ENCODE measurements around the gene PLIN3. TPM values are rescaled to one million over a fixed set of nuclear protein-coding genes. Genes with fewer than 3 reads are reported as not detected.
"Not testable (repeated sequence)": the region's sequence is repeated elsewhere in the genome, so short reads cannot be mapped to it uniquely, and the experiment has no call there.

The PLIN3 gene
- total RNA-seq, 1 donor from 2014 or later = 34.0 TPM

DNA sequence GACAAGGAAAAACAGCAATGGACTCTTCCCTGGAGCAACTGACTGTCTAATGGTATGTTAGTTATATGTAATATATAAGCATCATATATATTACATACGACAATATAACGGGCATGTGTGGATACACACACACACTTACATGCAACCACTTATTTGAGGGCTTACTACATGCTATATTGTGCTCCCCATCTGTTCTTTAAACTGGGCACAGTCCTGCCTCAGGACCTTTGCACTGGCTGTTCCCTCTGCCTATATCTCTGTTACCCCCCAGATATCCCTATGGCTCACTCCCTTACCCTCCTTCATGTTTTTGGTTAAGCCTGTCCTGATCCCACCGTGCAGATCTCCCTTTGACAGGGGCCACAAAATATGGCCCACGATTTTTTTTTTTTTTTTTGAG is 46.2 kb downstream of the PLIN3 start:
- intact Hi-C loops (cut with DNase I) = no loop called here
- ATAC-seq (no peak), DNase-seq (ENCODE audit: missing footprints) (no peak)

DNA sequence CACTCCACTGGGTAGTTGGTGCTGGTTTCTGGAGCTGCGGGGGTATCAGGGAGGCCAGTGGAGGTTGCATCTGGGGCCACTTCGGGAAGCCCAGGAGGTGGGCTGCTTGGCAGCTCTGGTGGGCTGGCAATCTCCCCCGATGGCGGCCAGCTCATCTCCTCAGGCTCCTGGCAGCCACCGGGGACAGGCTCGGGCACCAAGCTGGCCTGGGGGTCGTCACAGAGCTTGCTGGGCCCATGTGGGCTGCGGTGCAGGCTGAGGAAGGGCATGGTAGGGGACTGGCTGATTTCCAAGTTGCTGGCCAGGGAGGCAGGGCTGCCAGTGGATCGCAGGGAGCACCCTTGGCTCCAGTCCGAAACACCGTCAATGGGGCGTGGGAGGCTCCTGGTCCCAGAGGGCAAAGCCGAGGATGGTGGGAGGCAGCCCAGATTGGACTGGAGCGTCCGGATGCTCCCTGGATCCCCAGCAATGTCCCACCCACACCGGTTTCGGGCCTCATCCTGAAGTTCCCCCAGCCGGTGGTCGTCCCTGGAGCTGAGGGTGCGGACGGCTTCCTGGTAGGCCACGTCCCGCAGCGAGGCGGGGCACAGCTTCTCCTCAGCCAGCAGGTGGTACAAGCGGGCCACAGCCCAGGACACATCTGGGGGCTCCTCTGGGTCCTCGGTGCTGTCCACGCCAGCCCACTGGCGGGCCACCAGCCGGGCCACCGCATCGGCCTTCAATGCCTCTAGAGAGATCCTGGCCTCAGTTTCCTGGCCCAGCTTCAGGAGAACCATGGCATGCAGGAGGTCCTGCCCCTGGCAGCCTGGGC is 49.8 kb downstream of the PLIN3 start:
- intact Hi-C loops (cut with DNase I) = no loop called here
- DNase-seq (ENCODE audit: missing footprints) (no peak), ATAC-seq (no peak)

DNA sequence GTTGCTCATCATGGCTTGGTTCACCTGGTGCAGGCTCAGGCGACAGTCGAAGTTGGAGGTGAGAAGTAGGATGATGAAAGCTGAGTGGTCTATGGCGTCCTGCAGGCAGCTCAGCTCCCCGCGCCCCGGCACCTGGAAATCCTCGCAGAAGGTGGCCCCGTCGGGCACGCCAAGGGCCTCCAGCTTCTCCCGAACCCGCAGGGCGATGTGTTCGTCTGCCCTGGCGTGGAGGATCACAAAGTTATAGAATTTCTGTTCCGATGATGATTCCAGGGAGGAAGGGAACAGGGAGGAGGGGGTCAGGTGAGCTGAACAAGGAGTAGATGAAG is 50.6 kb downstream of the PLIN3 start:
- ATAC-seq = no peak
- DNase-seq (ENCODE audit: missing footprints) = no peak
- intact Hi-C loops (cut with DNase I) = no loop called here

DNA sequence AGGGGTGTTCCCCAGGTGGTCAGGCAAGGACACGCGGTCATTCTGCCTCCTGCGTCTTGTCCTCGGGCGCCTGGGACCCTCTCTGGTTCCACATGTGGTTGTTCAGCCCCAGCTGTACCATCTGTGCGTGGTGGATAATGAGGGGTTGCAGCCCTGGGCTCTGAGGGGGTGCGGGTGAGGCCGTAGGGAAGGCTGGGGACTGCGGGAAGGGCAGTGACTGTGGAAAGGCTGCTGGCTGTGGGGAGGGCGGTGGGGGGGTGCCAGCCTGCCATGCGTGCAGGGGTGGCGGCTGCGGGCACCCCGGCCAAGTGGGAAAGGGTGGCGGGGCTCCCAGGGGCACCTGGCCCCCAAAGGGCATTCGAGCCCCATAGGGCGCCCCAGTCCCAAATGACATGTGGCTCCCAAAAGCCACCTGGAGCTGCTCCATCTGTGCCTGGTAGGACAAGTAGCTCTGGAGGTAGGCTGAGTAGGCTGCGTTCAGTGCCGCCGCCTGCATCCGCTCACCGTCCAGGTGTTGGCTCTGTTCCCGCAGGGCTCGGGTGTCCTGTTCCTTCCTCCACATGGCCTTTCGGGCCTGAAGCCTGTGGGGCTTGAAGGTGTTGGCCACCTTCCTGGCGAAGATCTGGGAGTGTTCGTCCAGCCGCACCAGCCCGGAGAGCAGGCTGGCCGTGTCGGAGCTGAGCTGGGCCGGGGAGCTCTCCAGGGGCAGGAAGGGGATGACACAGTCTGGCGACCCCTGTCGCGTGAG is 51.1 kb downstream of the PLIN3 start:
- intact Hi-C loops (cut with DNase I) = no loop called here
- DNase-seq (ENCODE audit: missing footprints) (no peak), ATAC-seq (peak; percentile 4)

DNA sequence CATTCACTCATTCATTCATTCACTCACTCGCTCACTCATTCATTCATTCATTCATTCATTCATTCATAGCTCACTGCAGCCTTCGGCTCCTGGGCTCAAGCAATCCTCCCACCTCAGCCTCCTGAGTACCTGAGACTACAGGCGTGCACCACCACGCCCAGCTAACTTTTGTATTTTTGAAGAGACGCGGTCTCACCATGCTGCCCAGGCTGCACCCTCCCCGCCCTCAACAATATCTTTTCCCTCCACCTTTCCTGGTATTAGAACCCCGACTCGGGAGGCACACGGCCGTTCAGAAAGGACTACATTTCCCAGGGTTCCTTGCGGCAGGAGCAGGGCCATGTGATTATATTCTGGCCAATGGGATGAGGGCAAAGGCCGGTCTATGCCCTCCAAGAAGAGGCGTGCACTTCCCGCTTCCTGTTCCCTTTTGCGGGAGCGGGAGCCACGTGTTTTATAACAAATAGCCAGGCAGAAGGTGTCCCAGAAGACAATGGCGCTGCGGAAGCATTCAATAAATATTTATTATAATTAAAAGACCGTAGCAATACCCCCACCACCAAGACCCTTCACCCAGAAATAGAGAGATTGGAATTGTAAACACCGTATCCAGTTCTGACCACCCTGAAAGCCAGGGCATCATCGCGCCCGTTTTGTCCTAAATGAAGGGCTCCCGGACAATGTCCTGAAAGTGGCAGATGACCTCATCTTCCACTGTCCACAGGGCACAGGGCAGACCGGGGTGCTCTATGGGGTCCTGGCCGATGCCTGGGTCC is 51.9 kb downstream of the PLIN3 start:
- DNase-seq (ENCODE audit: missing footprints) = peak; percentile 91
- ATAC-seq = peak; percentile 94
- intact Hi-C loops (cut with DNase I) = no loop called here

DNA sequence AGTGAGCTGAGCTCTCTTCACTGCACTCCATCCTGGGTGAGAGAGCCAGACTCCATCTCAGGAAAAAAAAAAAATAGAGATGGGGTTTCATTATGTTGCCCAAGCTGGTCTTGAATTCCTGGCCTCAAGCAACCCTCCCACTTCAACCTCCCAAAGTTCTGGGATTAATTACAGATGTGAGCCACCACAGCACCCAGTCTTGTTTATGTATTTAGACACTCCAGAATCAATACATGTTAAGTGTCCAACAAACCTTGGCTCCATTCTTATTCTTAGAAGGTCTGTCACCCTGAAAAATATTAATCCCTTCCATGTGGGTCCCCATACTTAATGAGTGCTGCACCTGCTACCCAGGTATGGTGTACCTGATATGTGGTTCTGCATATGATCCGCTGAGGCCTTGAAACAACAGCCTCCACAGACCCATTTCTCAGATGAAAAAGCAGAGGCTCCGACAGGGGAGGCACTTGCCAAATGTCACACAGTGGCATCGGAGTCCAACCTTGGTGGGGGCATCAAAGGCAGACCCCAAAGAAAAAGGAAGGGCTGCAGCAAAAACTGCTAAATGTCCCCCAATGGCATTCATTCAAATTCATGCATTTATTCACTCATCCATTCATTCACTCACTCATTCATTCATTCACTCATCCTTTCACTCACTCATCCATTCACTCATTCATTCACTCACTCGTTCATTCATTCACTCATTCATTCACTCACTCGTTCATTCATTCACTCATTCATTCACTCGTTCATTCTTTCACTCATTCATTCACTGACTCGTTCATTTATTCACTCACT is 52.6 kb downstream of the PLIN3 start:
- intact Hi-C loops (cut with DNase I) = no loop called here
- ATAC-seq (no peak), DNase-seq (ENCODE audit: missing footprints) (no peak)

DNA sequence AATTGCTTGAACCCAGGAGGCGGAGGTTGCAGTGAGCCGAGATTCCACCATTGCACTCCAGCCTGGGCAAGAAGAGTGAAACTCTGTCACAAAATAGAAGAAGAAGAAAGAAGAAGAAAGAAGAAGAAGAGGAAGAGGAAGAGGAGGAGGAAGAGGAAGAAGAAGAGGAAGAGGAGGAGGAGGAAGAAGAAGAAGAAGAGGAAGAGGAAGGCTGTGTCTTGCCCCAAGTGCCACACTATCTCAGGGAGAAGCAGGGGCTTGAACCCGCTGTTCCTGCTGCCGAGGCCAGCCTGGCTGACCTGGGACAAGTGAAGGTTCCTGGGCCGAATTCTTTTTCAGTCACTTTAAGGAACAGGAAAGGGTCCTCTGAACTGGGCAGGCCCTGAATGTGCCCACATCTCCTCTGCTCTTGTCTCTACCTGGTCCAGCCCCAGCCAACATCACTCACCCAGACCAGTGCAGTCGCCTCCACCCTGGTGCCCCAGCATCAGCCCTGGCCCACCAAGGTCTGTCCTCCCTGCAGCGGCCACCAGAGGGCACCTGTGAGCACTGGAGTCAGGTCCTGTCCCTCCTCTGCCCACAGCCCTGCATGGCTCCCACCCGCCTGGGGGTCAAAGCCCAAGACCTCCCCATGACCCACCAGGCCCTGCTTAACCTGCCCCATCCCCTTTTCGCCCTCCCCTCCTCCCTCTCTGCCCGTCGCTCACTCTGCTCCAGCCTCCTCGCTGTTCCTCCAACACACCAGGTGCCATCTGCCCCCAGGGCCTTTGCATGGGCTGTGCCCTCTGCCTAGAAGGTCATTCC is 55.9 kb downstream of the PLIN3 start:
- intact Hi-C loops (cut with DNase I) = loop anchor here (1.0 kb wide), 1 partner anchor 220 kb away; no protein-coding TSS in a partner anchor

DNA sequence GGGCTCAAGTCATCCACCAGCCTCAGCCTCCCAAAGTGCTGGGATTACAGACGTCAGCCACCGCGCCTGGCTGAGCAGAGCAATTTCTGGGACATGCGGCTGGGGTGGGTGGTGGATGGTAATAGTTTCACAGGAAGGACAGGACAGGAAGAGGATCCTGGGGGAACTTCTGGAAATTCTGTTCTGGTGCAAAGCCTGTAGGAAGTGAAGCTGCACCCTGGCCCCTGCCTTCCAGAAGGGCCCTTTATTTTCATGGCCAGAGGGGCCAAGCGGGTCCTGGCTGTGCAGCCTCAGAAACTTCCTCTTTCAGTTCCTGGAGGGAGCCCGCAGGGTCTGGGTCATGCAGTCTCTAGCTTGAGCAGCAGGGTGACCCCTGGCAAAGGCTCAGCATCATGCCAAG is 60.3 kb downstream of the PLIN3 start:
- DNase-seq (ENCODE audit: missing footprints) (no peak), ATAC-seq (no peak)
- intact Hi-C loops (cut with DNase I) = no loop called here

More for the DNA sequence above, 55.9 kb downstream of the PLIN3 start:
- DNase-seq (ENCODE audit: missing footprints) (peak; percentile 91), ATAC-seq (peak; percentile 45)

DNA sequence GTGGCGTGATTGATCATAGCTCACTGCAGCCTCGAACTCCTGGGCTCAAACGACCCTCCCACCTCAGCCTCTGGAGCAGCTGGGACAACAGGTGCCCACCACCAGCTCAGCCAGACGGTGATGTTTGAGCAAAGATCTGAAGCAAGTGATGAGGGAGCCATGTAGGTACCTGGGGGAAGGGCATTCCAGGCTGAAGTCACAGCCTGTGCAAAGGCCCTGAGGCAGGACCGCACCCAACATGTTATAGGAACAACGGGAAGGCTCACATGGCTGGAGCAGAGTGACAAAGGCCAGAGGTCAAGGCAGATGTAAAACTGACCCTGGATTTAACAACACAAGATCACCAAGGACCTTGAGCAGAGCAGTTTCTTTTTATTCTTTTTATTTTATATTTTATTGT is 61.1 kb downstream of the PLIN3 start:
- intact Hi-C loops (cut with DNase I) = no loop called here
- ATAC-seq = no peak
- DNase-seq (ENCODE audit: missing footprints) = no peak

DNA sequence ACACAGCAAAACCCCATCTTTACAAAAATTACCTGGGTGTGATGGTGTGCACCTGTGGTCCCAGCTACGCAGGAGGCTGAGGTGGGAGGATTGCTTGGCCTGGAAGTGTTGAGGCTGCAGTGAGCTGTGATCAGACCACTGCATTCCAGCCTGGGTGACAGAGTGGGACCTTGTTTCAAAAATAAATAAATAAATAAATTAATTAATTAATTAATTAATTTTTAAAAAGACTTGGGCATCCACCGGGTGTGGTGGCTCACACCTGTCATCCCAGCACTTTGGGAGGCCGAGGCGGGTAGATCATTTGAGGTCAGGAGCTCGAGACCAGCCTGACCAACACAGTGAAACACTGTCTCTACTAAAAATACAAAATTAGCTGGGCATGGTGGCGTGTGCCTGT is 62.3 kb downstream of the PLIN3 start:
- intact Hi-C loops (cut with DNase I); ATAC-seq; DNase-seq (ENCODE audit: missing footprints): not testable (repeated sequence)

DNA sequence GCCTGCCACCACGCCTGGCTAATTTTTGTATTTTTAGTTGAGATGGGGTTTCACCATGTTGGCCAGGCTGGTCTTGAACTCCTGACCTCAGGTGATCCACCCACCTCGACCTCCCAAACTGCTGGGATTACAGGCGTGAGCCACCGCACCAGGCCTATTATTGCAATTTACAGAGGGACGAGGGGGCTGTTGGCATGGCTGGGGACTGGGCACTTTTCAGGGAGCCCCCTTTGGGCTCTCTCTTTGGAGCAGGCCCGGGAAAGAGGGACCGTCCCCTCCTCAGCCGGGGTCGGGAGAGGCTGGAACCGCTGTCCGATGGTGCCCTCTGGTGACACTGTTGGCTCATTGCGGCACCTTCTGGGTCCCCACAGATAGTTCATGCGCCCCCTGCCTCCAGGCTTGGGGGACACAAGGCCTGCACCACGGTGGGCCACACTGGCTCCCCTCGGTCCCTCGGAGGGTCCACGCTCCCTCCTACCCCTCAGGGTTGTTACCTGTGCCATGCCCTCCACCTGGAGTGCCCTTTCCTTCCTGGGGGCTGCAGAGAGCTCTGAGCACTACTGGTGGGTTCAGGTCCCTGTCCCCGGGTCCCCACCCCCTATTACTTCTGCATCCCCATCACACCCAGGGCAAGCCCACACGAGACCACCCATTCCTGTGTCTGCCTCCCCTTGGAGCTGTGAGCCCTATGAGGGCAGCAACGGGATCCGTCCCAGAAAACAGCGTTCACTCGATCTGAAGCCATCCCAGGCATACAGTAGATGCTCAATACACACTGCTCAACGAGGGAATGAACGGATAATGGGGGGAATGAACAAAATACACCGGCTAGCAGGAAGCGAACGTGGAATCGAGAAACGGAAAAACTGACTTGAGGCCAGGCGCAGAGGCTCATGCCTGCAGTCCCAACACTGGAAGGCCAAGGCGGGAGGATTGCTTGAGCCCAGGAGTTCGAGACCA is 63.5 kb downstream of the PLIN3 start:
- peak; percentile 83 for DNase-seq (ENCODE audit: missing footprints)
- intact Hi-C loops (cut with DNase I) = loop anchor here (1.0 kb wide), 1 partner anchor 72 kb away; no protein-coding TSS in a partner anchor

DNA sequence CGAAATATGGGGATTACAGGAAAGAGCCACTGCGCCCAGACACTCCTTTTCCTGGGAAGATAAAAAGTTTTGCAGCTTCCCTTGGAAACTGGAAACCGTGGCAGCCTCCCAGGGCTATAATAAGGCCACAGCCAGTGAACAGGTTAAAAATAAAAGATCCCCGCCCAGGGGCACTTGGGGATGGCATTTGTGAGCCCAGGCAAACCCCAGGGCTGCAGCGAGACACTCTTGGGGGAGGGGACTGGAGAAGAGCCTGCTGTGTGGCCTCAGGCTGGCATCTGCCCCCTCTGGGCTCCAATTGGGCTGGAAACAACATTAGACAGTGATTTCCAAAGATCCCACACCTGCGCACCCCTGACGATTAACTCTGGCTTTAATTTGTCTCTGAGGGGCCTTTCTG is 64.8 kb downstream of the PLIN3 start:
- DNase-seq (ENCODE audit: missing footprints) (no peak), ATAC-seq (peak; percentile 84)
- intact Hi-C loops (cut with DNase I) = no loop called here

More for the DNA sequence above, 63.5 kb downstream of the PLIN3 start:
- peak; percentile 62 for ATAC-seq

DNA sequence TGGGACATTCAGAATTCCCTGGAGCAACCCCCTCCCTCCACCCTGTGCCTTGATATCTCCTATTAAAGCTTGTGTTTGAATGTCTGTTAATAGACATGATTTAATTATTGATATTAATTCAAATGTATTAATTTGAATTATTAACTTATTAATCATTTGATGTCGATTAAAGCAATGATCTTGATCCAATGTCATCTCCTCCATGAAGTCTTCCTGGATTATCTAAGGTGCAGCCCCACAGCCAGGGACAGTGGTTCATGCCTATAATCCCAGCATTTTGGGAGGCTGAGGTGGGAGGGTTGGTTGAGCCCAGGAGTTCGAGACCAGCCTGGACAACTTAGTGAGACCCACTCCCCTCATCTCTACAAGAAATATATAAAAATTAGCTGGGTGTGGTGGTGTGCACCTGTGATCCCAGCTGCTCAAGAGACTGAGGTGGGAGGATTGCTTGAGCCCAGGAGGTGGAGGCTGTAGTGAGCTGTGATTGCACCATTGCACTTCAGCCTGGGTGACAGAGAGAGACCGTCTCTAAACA is 66.3 kb downstream of the PLIN3 start:
- intact Hi-C loops (cut with DNase I) = no loop called here
- DNase-seq (ENCODE audit: missing footprints) (no peak), ATAC-seq (no peak)

DNA sequence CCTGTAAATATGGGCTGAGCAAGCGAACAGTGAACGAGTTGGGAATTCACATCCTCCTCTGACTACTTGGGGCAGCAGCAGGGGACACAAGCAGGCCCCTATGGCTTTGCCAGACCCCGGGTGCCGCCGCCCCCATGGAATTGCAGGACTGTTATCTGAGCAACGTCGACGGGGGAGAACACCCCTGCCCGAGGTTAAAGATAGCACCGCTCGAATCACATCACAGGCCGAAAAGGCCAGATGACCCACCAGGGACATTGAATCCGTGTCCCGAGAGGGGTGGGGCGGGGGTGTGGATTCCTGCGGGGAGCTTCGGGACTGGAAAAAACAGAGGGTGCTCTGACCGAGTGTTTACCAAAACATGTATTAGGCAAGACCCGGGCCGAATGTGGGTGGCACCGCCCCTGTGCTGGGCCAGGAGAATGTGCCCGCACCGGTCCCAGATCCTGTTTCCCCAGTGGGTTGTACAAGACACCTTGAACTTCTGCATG is 66.8 kb downstream of the PLIN3 start:
- intact Hi-C loops (cut with DNase I) = no loop called here
- DNase-seq (ENCODE audit: missing footprints) (no peak), ATAC-seq (peak; percentile 61)

DNA sequence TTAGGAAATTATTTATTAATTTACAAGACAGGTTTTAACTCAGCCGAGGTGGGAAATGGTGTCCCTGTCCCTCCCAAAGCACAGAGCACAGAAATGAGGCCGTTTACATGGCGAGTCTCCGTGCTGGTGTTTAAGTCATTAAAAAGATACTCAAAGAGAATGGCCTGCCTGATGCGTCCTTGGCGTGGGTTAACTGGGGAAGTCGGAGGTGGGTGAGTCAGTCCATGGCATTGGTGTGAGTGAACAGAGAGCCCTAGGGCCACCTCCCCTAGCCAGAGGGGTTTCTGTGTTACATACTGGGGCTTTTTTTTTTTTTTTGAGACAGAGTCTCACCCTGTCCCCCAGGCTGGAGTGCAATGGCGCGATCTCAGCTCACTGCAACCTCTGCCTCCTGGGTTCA is 72.1 kb downstream of the PLIN3 start:
- ATAC-seq (no peak), DNase-seq (ENCODE audit: missing footprints) (no peak)
- intact Hi-C loops (cut with DNase I) = no loop called here

DNA sequence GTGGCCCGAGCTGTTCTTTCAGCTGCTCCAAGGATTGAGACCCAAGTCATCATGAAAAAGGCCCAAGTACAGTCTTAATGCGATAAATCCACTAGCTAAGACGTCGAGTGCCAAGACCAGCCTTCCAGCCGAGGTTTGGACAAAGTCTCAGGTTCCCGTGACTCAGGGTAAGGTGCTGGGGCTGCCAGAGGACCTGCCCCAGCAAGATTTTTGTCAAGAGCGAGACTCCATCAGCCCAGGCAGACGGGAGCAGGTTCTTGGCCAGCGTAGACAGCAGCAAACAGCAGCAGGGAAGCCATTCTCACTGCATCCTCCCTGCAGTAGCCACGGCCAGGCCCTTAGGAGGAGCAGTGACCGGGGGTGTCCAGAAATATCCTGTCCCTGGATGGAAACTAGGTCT is 72.5 kb downstream of the PLIN3 start:
- intact Hi-C loops (cut with DNase I) = no loop called here
- ATAC-seq (no peak), DNase-seq (ENCODE audit: missing footprints) (no peak)
